NCI-H446 (cell line): ENCODE results near the gene CEMIP.

Source experiments
- DNase-seq, 2 experiments: peaks; one replicate each; lab custom pipeline; 2025; lab: John Stamatoyannopoulos, UW

The CEMIP gene

GRCh38 chr15:80931721-80932512 is 152.7 kb downstream of the CEMIP start:
- peak in 1 of 2 experiments; percentile 4 for DNase-seq

DNA sequence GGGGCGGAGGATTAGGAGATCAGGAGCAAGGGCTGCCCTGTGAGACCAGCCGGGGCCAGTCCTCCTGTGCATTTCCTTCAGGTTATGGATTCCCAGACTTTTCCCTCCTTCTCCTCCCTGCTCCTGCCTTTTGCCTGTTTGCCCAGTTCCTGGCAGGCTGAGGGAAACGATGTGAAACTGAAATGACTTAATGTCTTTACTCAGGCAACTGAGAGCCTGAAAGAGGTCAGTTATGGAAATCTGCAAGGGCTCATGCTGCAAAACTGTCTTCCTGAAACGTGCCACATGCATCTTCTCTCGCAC is 153.3 kb downstream of the CEMIP start:
- no peak for DNase-seq

GRCh38 chr15:80932989-80933388 is 153.8 kb downstream of the CEMIP start:
- no peak for DNase-seq

GRCh38 chr15:80934761-80935221 is 155.6 kb downstream of the CEMIP start:
- DNase-seq, result no peak

- no peak for DNase-seq
Observed at GRCh38 chr15:80936288-80937078, 157.3 kb downstream of the CEMIP start.

GRCh38 chr15:80937718-80938117 is 158.5 kb downstream of the CEMIP start:
- DNase-seq, result no peak

GRCh38 chr15:80939216-80939615 is 160.0 kb downstream of the CEMIP start:
- no peak for DNase-seq

DNA sequence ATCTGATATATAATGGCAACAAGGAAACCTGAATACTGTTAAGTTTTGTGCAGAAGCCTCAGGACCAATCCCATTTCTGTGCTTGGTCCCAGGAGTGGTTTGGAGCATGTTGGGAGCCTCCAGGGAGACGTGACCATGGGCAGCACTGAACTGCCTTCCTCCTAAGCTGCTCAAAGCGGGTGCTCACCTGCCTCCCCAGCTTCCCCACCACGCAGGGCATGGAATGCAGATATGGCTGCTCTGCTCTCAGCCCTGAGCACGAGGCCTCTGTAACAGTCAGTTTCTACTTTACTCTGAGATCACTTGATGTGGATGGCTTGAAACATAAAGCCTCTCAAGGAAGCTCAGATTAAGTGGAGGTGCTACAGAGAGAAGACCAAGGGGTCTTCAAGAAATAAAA is 161.2 kb downstream of the CEMIP start:
- no peak for DNase-seq

DNA sequence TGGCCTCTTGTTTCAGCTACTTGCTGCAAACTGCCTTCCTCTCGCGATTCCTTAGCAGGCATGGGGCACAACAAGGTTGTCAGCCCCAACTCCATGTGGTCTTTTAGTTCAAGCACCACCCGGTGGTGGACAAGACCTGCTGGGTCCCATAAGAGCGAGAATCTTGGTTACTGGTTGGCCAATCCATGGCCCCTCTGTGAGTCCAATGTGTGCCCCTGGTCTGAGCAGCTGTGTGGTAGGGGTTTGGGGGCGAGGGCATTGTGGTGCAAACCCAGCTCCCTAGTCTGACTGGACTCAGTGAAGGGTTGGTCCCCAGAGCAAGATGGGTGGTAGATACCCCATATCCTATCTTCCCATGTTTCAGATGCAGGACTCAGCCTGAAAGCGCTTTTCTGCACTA is 161.7 kb downstream of the CEMIP start:
- no peak for DNase-seq

DNA sequence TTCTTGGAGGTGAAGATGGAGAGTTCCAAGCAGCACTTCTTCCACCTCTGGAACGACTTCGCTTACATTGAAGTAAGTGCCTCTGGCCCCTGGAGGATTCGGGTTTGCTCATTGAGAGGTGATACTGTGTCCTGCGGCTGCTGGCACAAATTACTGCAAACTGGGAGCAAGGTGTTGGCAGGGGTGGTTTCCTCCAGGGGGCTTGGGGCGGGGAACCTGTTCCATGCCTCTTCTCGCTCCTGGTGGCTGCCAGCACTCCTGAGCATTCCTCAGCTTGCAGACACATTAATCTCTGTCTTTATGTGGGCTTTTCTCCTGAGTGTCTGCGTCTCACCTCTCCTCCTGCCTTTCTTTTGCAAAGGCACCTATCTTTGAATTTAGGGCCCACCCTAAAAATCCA is 163.1 kb downstream of the CEMIP start:
- DNase-seq, result no peak

DNA sequence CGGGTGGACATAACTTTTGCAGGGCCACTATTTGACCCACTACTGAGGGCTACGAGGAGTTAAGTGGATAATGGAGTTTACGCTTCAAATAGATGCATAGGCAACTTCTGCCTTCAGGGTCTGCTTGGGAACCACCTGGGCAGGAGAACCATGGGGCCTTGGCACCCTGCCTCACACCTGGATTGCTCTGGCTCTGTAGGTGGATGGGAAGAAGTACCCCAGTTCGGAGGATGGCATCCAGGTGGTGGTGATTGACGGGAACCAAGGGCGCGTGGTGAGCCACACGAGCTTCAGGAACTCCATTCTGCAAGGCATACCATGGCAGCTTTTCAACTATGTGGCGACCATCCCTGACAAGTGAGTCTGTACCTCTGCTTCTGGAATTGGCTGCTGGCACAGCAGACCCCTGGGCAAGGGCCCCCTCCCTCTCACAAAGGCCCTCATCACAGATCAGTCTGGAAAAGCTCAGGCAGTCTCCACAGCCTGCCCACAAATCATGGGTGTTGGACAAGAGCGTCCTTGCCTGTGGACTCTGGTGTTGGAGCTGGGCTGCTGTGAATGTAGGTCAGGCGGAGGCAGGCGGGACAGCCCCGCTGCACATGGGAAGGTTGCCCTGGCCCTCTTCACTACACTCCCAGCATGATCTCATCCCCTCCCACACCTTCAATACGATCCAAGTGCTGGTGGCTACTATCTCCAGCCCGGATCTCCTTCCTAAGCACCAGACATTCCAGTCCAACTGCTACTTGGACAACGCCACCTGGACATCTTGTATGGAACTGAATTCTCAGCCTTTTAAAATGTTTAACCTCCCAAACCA is 163.8 kb downstream of the CEMIP start:
- DNase-seq, result no peak

DNA sequence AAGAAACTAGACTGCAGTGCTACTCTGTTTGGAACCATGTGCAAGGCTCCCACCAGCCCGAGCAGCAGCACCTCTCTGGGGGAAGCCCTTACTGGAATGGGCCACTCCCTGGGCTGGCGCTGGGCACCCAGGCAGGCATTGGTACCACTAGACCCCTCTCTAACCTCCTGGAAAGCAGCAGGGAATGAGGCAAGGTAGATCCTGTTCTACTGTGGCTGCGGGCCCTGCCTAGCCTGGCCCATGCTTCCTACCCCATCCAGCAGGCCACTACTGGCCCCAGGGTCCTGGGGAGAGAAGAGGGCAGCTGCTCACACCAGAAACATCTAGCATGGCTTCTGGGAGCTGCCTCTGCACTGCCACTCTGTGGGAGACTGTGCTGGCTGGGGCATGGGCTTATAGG is 165.6 kb downstream of the CEMIP start:
- DNase-seq, result no peak

- no peak for DNase-seq
Observed at GRCh38 chr15:80945605-80946004, 166.4 kb downstream of the CEMIP start.

- no peak for DNase-seq
Observed at GRCh38 chr15:80946576-80946975, 167.4 kb downstream of the CEMIP start.

- no peak for DNase-seq
Observed at GRCh38 chr15:80948651-80949292, 169.6 kb downstream of the CEMIP start.

DNA sequence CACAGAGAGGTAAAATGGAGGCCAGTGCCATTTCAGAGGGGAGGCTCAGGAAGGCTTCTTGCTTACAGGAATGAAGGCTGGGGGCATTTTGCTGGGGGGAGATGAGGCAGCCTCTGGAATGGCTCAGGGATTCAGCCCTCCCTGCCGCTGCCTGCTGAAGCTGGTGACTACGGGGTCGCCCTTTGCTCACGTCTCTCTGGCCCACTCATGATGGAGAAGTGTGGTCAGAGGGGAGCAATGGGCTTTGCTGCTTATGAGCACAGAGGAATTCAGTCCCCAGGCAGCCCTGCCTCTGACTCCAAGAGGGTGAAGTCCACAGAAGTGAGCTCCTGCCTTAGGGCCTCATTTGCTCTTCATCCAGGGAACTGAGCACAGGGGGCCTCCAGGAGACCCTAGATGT is 170.6 kb downstream of the CEMIP start:
- no peak for DNase-seq

DNA sequence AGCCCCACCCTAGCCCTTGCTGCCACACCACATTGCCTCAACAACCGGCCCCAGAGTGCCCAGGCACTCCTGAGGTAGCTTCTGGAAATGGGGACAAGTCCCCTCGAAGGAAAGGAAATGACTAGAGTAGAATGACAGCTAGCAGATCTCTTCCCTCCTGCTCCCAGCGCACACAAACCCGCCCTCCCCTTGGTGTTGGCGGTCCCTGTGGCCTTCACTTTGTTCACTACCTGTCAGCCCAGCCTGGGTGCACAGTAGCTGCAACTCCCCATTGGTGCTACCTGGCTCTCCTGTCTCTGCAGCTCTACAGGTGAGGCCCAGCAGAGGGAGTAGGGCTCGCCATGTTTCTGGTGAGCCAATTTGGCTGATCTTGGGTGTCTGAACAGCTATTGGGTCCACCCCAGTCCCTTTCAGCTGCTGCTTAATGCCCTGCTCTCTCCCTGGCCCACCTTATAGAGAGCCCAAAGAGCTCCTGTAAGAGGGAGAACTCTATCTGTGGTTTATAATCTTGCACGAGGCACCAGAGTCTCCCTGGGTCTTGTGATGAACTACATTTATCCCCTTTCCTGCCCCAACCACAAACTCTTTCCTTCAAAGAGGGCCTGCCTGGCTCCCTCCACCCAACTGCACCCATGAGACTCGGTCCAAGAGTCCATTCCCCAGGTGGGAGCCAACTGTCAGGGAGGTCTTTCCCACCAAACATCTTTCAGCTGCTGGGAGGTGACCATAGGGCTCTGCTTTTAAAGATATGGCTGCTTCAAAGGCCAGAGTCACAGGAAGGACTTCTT is 171.3 kb downstream of the CEMIP start:
- DNase-seq, result no peak

DNA sequence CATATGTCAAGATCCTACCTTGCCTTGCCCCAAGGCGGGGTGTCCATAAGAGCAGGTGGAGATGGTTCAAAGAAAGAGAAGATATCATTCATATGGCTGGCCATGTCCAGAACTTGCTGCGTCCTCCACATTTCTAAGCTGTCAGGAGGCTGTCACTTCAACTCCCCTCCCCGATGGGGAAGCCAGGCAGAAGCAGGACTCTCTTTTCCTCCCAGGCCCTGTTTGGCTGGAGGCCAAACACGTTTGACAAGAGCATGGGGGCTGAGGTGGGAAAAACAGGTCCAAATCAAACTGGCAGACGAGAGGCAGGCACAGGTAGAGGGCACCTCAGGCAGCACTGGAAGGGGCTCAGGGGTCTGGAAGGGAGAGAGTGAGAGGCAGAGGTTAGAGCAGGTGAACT is 172.8 kb downstream of the CEMIP start:
- no peak for DNase-seq

GRCh38 chr15:80953001-80953952 is 174.1 kb downstream of the CEMIP start:
- no peak for DNase-seq
